ENCODE measurements around the gene ST3GAL4.

The ST3GAL4 gene

GRCh38 chr11:126331286-126331685 lies 24.2 kb upstream of the ST3GAL4 start:
- DNase-seq, result no peak

- DNase-seq, result peak in 2 of 4 experiments; percentile 24 to 43
Observed at GRCh38 chr11:126332221-126332711, 23.2 kb upstream of the ST3GAL4 start.

- DNase-seq, result no peak
Observed at GRCh38 chr11:126333142-126333541, 22.3 kb upstream of the ST3GAL4 start.

GRCh38 chr11:126334659-126335462 lies 20.6 kb upstream of the ST3GAL4 start:
- no peak for DNase-seq

GRCh38 chr11:126335463-126335760 lies 20.1 kb upstream of the ST3GAL4 start:
- no peak for DNase-seq

GRCh38 chr11:126336138-126336541 lies 19.3 kb upstream of the ST3GAL4 start:
- no peak for DNase-seq

GRCh38 chr11:126336671-126337101 lies 18.8 kb upstream of the ST3GAL4 start:
- DNase-seq, result no peak

- DNase-seq, result no peak
Observed at GRCh38 chr11:126337126-126337473, 18.4 kb upstream of the ST3GAL4 start.

GRCh38 chr11:126337474-126338241 lies 17.8 kb upstream of the ST3GAL4 start:
- DNase-seq, result peak in 3 of 4 experiments; percentile 30 to 48 (median 30)

GRCh38 chr11:126338346-126339055 lies 17.0 kb upstream of the ST3GAL4 start:
- DNase-seq, result no peak

GRCh38 chr11:126339073-126339862 lies 16.2 kb upstream of the ST3GAL4 start:
- DNase-seq, result no peak

- no peak for DNase-seq
Observed at GRCh38 chr11:126339863-126340434, 15.5 kb upstream of the ST3GAL4 start.

- no peak for DNase-seq
Observed at GRCh38 chr11:126340960-126341606, 14.4 kb upstream of the ST3GAL4 start.

- DNase-seq, result no peak
Observed at GRCh38 chr11:126341760-126342161, 13.7 kb upstream of the ST3GAL4 start.

- no peak for DNase-seq
Observed at GRCh38 chr11:126343051-126343450, 12.4 kb upstream of the ST3GAL4 start.

GRCh38 chr11:126344141-126345080 lies 11.1 kb upstream of the ST3GAL4 start:
- DNase-seq, result no peak

GRCh38 chr11:126345283-126345682 lies 10.2 kb upstream of the ST3GAL4 start:
- no peak for DNase-seq

- peak; percentile 72 to 92 (median 78) for DNase-seq
Observed at GRCh38 chr11:126345759-126346585, 9.5 kb upstream of the ST3GAL4 start.

GRCh38 chr11:126346586-126346940 lies 8.9 kb upstream of the ST3GAL4 start:
- DNase-seq, result no peak

Data from suppressor macrophage (primary cell).